PFSK-1 (cell line): ENCODE data around the gene SAMD4B.

Source experiments
- FOXP2 ChIP-seq: optimal IDR thresholded peaks from 2 replicates; pipeline ENCODE3; 2011; ENCODE audit warnings: borderline replicate concordance, control low read depth, inconsistent platforms; ENCODE audit not compliant: insufficient read depth; ENCODE audit errors: extremely low read length, extremely low read depth
- POLR2AphosphoS5 ChIP-seq: IDR thresholded peaks from 2 replicates; pipeline ENCODE4 v1.6.1; 2012; ENCODE audit warnings: low read depth, mild to moderate bottlenecking, control low read depth, low read length, moderate library complexity
- REST ChIP-seq, 2 experiments: IDR thresholded peaks; 2 replicates each; pipeline versions ENCODE4 v1.6.1 to v1.8.0; 2011 to 2012; ENCODE audit warnings: low read depth in 2 of 2, low read length in 2 of 2, control low read depth in 1 of 2, inconsistent platforms in 1 of 2, mild to moderate bottlenecking in 1 of 2, moderate library complexity in 1 of 2; ENCODE audit not compliant: insufficient read depth in 1 of 2
- TAF1 ChIP-seq: IDR thresholded peaks from 2 replicates; pipeline ENCODE4 v1.6.1; 2012; ENCODE audit warnings: low read length, control low read depth, borderline replicate concordance; ENCODE audit not compliant: insufficient read depth

GRCh38 chr19:39356073-39356472 lies 13.9 kb downstream of the SAMD4B start:
- no peak for TF ChIP-seq TAF1
- TF ChIP-seq FOXP2, result no peak
- TF ChIP-seq POLR2AphosphoS5, result no peak
- TF ChIP-seq REST (IDR thresholded peaks at IDR 0.05; ENCODE audit: insufficient read depth in 1 of 2, low read depth in 2 of 2, low read length in 2 of 2), result no peak
